Kidney (tissue), 22 donors: Measurements from ENCODE around the gene TTC8. TPM values are rescaled to one million over a fixed set of nuclear protein-coding genes. Genes with fewer than 3 reads are reported as not detected.
A peak's percentile ranks its signal among the peaks of the same experiment; 100 is the strongest.

Experiments used
- DNase-seq, 5 donors: peaks; one replicate each; pipeline ENCODE4 v3.0.0-alpha.2; 2013 to 2020
- FAIRE-seq: peaks from 2 replicates; lab custom pipeline; 2012; peaks lifted over from hg19 to GRCh38; lab: Jason Lieb, UNC
- H3K27ac ChIP-seq, 2 donors: one replicate each; pipeline ENCODE4 v1.7.0; 2013; ENCODE audit warnings: low read depth in 2 of 2, low read length in 2 of 2, inconsistent platforms in 1 of 2
- H3K27me3 ChIP-seq: one replicate; pipeline ENCODE4 v1.7.1; 2013; ENCODE audit warnings: low read length, inconsistent platforms; ENCODE audit not compliant: control insufficient read depth, insufficient read depth
- H3K36me3 ChIP-seq, 3 donors: one replicate each; pipeline versions ENCODE4 v1.7.0 to v1.7.1; 2013; ENCODE audit warnings: low read length in 3 of 3, control low read depth in 1 of 3, inconsistent platforms in 1 of 3; ENCODE audit not compliant: insufficient read depth in 3 of 3, control insufficient read depth in 2 of 3
- H3K4me1 ChIP-seq, 3 donors: one replicate each; pipeline versions ENCODE4 v1.7.0 to v1.7.1; 2013; ENCODE audit warnings: low read length in 3 of 3, inconsistent platforms in 1 of 3, low read depth in 1 of 3; ENCODE audit not compliant: control insufficient read depth in 2 of 3, insufficient read depth in 2 of 3
- H3K4me3 ChIP-seq, 3 donors: one replicate each; pipeline versions ENCODE4 v1.7.0 to v1.8.1; 2013; ENCODE audit warnings: low read length in 3 of 3, control low read depth in 1 of 3, inconsistent platforms in 1 of 3
- H3K9ac ChIP-seq, 3 donors: one replicate each; pipeline versions ENCODE4 v1.7.0 to v1.7.1; 2013; ENCODE audit warnings: low read length in 3 of 3, control low read depth in 1 of 3, inconsistent platforms in 1 of 3
- H3K9me3 ChIP-seq, 3 donors: one replicate each; pipeline versions ENCODE4 v1.7.0 to v1.7.1; 2013; ENCODE audit warnings: low read length in 3 of 3, control low read depth in 1 of 3, inconsistent platforms in 1 of 3; ENCODE audit not compliant: control insufficient read depth in 2 of 3, insufficient read depth in 1 of 3
- CTCF ChIP-seq: IDR thresholded peaks from 3 replicates; pipeline ENCODE4 v1.5.1; 2012; ENCODE audit warnings: mild to moderate bottlenecking, moderate library complexity, borderline replicate concordance; ENCODE audit not compliant: insufficient read depth; ENCODE audit errors: extremely low read depth
- intact Hi-C: fragments of 100-400 bp; cut with DNase I; formaldehyde crosslinking; loops from one replicate; pipeline ENCODE4 v1.11.1; 2022
- long read RNA-seq, 10 donors: library from polyadenylated mRNA in 1 of 10; unstranded in 1 of 10; transcript quantifications; one replicate each; pipeline ENCODE4 v2.0.0 and lab custom pipeline, GENCODE V29; 2021 to 2026
- polyA plus RNA-seq: library from polyadenylated mRNA; stranded (reverse); fragments of 350-450 nt; fragmentation: Illumina TruSeq; extraction: RNeasy Lipid Tissue Mini Kit (QIAGEN cat#74804); gene quantifications from one replicate; pipeline ENCODE4 v1.2.3, GENCODE V29; 2014; ENCODE audit warnings: low read depth, low replicate concordance; ENCODE audit not compliant: insufficient read depth
- total RNA-seq: library from RNA; stranded (reverse); fragmentation: NEBNext Ultra II Directional; extraction: Animal tissue kit (Norgen Biotek cat#: 25700); gene quantifications from one replicate; pipeline ENCODE4 v1.2.1, GENCODE V29; 2021
- donor health status: control.
- donor health status: control.
- donor health status: control.
- donor health status: control.
- donor health status: control.
- donor health status: DM: yes; HTN: yes; CAD: no.
- donor health status: Normal renal cell carcinoma (clear cell type).

The TTC8 gene
- 17.2 TPM for total RNA-seq
- 14.0 TPM for polyA plus RNA-seq
- long read RNA-seq, donor 1, full-length matches to known transcripts = 3 of 3 reads
- long read RNA-seq, donor 1, partial matches to known transcripts = 0 of 3 reads
- long read RNA-seq, donor 1, other reads (novel, unspliced or antisense) = 0 of 3 reads
- long read RNA-seq, donor 2, full-length matches to known transcripts = 2 of 7 reads
- long read RNA-seq, donor 2, partial matches to known transcripts = 5 of 7 reads
- long read RNA-seq, donor 2, other reads (novel, unspliced or antisense) = 0 of 7 reads
- long read RNA-seq, donor 3, full-length matches to known transcripts = 4 of 4 reads
- long read RNA-seq, donor 3, partial matches to known transcripts = 0 of 4 reads
- long read RNA-seq, donor 3, other reads (novel, unspliced or antisense) = 0 of 4 reads
- long read RNA-seq, donor 4, full-length matches to known transcripts = 1 of 1 reads
- long read RNA-seq, donor 4, partial matches to known transcripts = 0 of 1 reads
- long read RNA-seq, donor 4, other reads (novel, unspliced or antisense) = 0 of 1 reads
- long read RNA-seq, donor 5, full-length matches to known transcripts = 1 of 1 reads
- long read RNA-seq, donor 5, partial matches to known transcripts = 0 of 1 reads
- long read RNA-seq, donor 5, other reads (novel, unspliced or antisense) = 0 of 1 reads
- long read RNA-seq, donor 6, full-length matches to known transcripts = 3 of 3 reads
- long read RNA-seq, donor 6, partial matches to known transcripts = 0 of 3 reads
- long read RNA-seq, donor 6, other reads (novel, unspliced or antisense) = 0 of 3 reads
- long read RNA-seq, donor 7, full-length matches to known transcripts = 10 of 16 reads
- long read RNA-seq, donor 7, partial matches to known transcripts = 2 of 16 reads
- long read RNA-seq, donor 7, other reads (novel, unspliced or antisense) = 4 of 16 reads
- long read RNA-seq, donor 8, full-length matches to known transcripts = 1 of 1 reads
- long read RNA-seq, donor 8, partial matches to known transcripts = 0 of 1 reads
- long read RNA-seq, donor 8, other reads (novel, unspliced or antisense) = 0 of 1 reads
- long read RNA-seq, donor 9, full-length matches to known transcripts = 2 of 2 reads
- long read RNA-seq, donor 9, partial matches to known transcripts = 0 of 2 reads
- long read RNA-seq, donor 9, other reads (novel, unspliced or antisense) = 0 of 2 reads
- long read RNA-seq, donor 10, full-length matches to known transcripts = 4 of 4 reads
- long read RNA-seq, donor 10, partial matches to known transcripts = 0 of 4 reads
- long read RNA-seq, donor 10, other reads (novel, unspliced or antisense) = 0 of 4 reads

GRCh38 chr14:88824314-88825077 lies at the start of gene TTC8:
TTC8 (plus strand) TSS chr14:88824651; CDS start chr14:88824708, 57 bp downstream.
- DNase-seq (peak; percentile 91 to 96 (median 94)), FAIRE-seq (no peak)
- Histone ChIP-seq H3K9me3 (no peaks in the 10 kb centered on the region), H3K27ac (peak within 1 kb of the TSS; percentile 85 to 91), H3K4me3 (peak within 1 kb of the TSS; percentile 86 to 99 (median 91)), H3K4me1 (peaks cover 0 to 4% (median 3%) of the 10 kb centered on the region in 3 donors), H3K36me3 (no peaks in the 10 kb centered on the region), H3K9ac (peak within 1 kb of the TSS; percentile 53 to 98 (median 71)), H3K27me3 (no peaks in the 10 kb centered on the region)
- no peak for TF ChIP-seq CTCF
- intact Hi-C loops = no loop called here

GRCh38 chr14:88775532-88775931 lies 48.9 kb upstream of the TTC8 start:
- H3K27ac ChIP-seq = no peak overlapping the region
- no peaks in the 10 kb centered on the region for H3K9me3 ChIP-seq
- H3K4me1 ChIP-seq = no peaks in the 10 kb centered on the region
- no peak overlapping the region for H3K9ac ChIP-seq
- no peak for TF ChIP-seq CTCF
- H3K27me3 ChIP-seq = no peaks in the 10 kb centered on the region
- H3K36me3 ChIP-seq = no peaks in the 10 kb centered on the region
- intact Hi-C loops = no loop called here
- no peak for FAIRE-seq
- no peak overlapping the region for H3K4me3 ChIP-seq
- no peak for DNase-seq

GRCh38 chr14:88785911-88786310 lies 38.5 kb upstream of the TTC8 start:
- FAIRE-seq = no peak

More at GRCh38 chr14:88785911-88786310, 38.5 kb upstream of the TTC8 start:
- intact Hi-C loops = no loop called here
- H3K4me1 ChIP-seq = no peaks in the 10 kb centered on the region
- no peaks in the 10 kb centered on the region for H3K9me3 ChIP-seq
- H3K27ac ChIP-seq = no peak overlapping the region
- no peak for DNase-seq
- no peak for TF ChIP-seq CTCF
- H3K36me3 ChIP-seq = no peaks in the 10 kb centered on the region
- H3K27me3 ChIP-seq = peaks cover 8% of the 10 kb centered on the region
- no peak overlapping the region for H3K9ac ChIP-seq
- no peak overlapping the region for H3K4me3 ChIP-seq
